Fibroblast of lung (primary cell): ENCODE data around the gene RALGPS2.

ENCODE experiments used
- CTCF ChIP-seq, 2 donors: IDR thresholded peaks in 1 of 2; conservative IDR thresholded peaks in 1 of 2; 1 replicate in 1 of 2; 2 replicates in 1 of 2; pipeline ENCODE4 v1.5.1; 2011 to 2012; ENCODE audit warnings: low read length in 2 of 2, control low read depth in 1 of 2, inconsistent platforms in 1 of 2, low read depth in 1 of 2, mild to moderate bottlenecking in 1 of 2
- EZH2 ChIP-seq: IDR thresholded peaks from 2 replicates; pipeline ENCODE4 v1.5.1; 2012; ENCODE audit warnings: low read length, control low read depth, mild to moderate bottlenecking; ENCODE audit errors: missing control alignments

GRCh38 chr1:178694923-178695525, 30.0 kb upstream of the RALGPS2 start:
- TF ChIP-seq CTCF (conservative IDR thresholded peaks at IDR 0.05 in 1 of 2, IDR thresholded peaks at IDR 0.05 in 1 of 2; ENCODE audit: low read depth in 1 of 2, low read length in 2 of 2): no peak
- no peak for TF ChIP-seq EZH2
